ENCODE results near the gene SLC35B3. TPM values are rescaled to one million over a fixed set of nuclear protein-coding genes. Genes with fewer than 3 reads are reported as not detected.
"Not testable (repeated sequence)": the region's sequence is repeated elsewhere in the genome, so short reads cannot be mapped to it uniquely, and the experiment has no call there.

Gene SLC35B3
- total RNA-seq, 2 donors from 2014 or later = 4.5 to 6.4 TPM

GRCh38 chr6:8437813-8438212 is 2.5 kb upstream of the SLC35B3 start:
- no peak for DNase-seq
- Mint-ChIP-seq H3K27me3 (no peaks in the 10 kb centered on the region), H3K36me3 (ENCODE audit: low read depth) (peaks cover 3% of the 10 kb centered on the region), H3K4me3 (no peak overlapping the region), H3K4me1 (peaks cover 25% of the 10 kb centered on the region), H3K27ac (no peak overlapping the region)
- H3K9me3 ChIP-seq (ENCODE audit: control insufficient read depth, low read length, poor library complexity, severe bottlenecking) = no peaks in the 10 kb centered on the region
- ATAC-seq = no peak

DNA sequence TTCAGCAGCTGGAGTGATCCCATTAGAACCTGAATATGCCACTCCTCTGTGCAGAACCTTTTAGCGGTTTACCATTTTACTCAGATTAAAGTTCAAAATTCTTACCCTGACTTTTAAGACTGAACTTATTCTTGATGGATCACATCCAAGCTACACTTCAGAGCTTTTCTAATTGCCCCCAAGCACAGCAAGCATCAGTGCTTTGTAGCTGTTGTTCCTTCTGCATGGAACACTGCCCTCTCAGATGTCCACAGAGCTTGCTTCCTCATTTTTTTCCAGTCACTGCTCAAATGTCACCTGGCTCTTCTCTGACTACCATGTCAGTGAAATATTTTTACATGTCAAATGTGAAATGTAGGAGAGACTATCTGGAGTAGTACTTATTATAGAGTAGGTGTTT is 1.6 kb upstream of the SLC35B3 start:
- ATAC-seq = no peak
- Mint-ChIP-seq H3K36me3 (ENCODE audit: low read depth) (peaks cover 3% of the 10 kb centered on the region), H3K27me3 (no peaks in the 10 kb centered on the region), H3K27ac (no peak overlapping the region), H3K4me1 (peaks cover 29% of the 10 kb centered on the region), H3K4me3 (peak overlapping the region; percentile 41)
- no peak for DNase-seq
- no peaks in the 10 kb centered on the region for H3K9me3 ChIP-seq (ENCODE audit: control insufficient read depth, low read length, poor library complexity, severe bottlenecking)

- peaks cover 3% of the 10 kb centered on the region for H3K36me3 Mint-ChIP-seq (ENCODE audit: low read depth)
- no peaks in the 10 kb centered on the region for H3K9me3 ChIP-seq (ENCODE audit: control insufficient read depth, low read length, poor library complexity, severe bottlenecking)
- peaks cover 34% of the 10 kb centered on the region for H3K4me1 Mint-ChIP-seq
- no peaks in the 10 kb centered on the region for H3K27me3 Mint-ChIP-seq
- peak overlapping the region; percentile 96 for H3K4me3 Mint-ChIP-seq
- ATAC-seq = no peak
- peak overlapping the region; percentile 94 for H3K27ac Mint-ChIP-seq
- no peak for DNase-seq
Measured at GRCh38 chr6:8435845-8436168, 462 bp upstream of the SLC35B3 start.

DNA sequence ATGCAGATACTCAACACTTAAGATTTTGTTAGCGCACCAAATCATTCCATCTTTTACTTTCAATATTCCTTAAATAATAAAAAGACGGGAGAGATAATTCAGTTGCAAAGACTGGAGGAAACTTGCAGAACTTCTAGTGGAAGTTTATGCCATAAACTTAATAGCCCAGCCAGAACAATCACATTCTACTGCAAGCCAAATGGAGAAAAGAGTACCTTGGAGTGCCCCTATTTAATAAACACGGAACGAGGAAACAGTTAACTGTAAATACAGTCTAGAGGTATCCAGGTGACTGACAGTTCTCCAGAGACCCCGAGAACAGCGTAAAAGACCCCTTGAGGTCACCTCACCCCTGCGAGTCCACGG is 635 bp downstream of the SLC35B3 start:
- Mint-ChIP-seq H3K4me3 (peak overlapping the region; percentile 96), H3K4me1 (peaks cover 34% of the 10 kb centered on the region), H3K27me3 (no peaks in the 10 kb centered on the region), H3K36me3 (ENCODE audit: low read depth) (peaks cover 3% of the 10 kb centered on the region), H3K27ac (peak overlapping the region; percentile 94)
- ATAC-seq (peak; percentile 14), DNase-seq (no peak)
- no peaks in the 10 kb centered on the region for H3K9me3 ChIP-seq (ENCODE audit: control insufficient read depth, low read length, poor library complexity, severe bottlenecking)

GRCh38 chr6:8432614-8433013 is 2.7 kb downstream of the SLC35B3 start:
- Mint-ChIP-seq H3K27ac (no peak overlapping the region), H3K27me3 (no peaks in the 10 kb centered on the region), H3K4me3 (no peak overlapping the region), H3K4me1 (peaks cover 33% of the 10 kb centered on the region), H3K36me3 (ENCODE audit: low read depth) (peaks cover 3% of the 10 kb centered on the region)
- no peak for ATAC-seq
- DNase-seq = no peak
- H3K9me3 ChIP-seq (ENCODE audit: control insufficient read depth, low read length, poor library complexity, severe bottlenecking) = no peaks in the 10 kb centered on the region

DNA sequence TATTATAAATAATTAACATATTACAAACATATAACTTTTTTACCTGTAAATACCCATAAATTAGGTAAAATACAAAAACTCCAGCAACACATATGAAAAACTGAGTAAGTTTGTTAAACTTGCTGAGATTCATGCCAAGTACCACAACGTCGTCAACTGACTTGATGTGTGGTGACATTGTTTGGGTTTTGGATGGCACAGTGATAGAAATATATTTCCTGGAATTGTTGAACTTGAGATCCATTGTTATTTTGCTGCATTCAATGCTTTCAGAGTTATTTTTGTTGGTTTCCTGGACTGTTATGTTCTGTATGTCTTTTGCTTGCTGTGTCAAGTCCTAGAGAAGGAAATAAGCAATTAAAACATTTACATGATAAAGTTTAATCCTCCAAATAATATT is 5.5 kb downstream of the SLC35B3 start:
- ATAC-seq = no peak
- no peak overlapping the region for H3K4me3 Mint-ChIP-seq
- no peak overlapping the region for H3K27ac Mint-ChIP-seq
- peaks cover 6% of the 10 kb centered on the region for H3K36me3 Mint-ChIP-seq (ENCODE audit: low read depth)
- no peaks in the 10 kb centered on the region for H3K27me3 Mint-ChIP-seq
- DNase-seq = no peak
- peaks cover 23% of the 10 kb centered on the region for H3K4me1 Mint-ChIP-seq
- no peaks in the 10 kb centered on the region for H3K9me3 ChIP-seq (ENCODE audit: control insufficient read depth, low read length, poor library complexity, severe bottlenecking)

DNA sequence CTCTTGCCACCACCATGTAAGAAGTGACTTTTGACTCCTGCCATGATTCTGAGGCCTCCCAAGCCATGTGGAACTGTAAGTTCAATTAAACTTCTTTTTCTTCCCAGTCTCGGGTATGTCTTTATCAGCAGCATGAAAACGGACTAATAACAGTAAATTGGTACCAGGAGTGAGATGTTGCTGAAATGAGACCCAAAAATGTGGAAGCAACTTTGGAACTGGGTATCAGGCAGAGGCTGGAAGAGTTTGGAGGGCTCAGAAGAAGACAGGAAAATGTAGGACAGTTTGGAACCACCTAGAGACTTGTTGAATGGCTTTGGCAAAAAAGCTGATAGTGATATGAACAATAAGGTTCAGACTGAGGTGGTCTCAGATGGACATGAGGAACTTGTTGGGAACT is 8.8 kb downstream of the SLC35B3 start:
- H3K4me3 Mint-ChIP-seq; H3K9me3 ChIP-seq (ENCODE audit: control insufficient read depth, low read length, poor library complexity, severe bottlenecking); DNase-seq; ATAC-seq; H3K4me1 Mint-ChIP-seq; H3K27me3 Mint-ChIP-seq; H3K36me3 Mint-ChIP-seq (ENCODE audit: low read depth); H3K27ac Mint-ChIP-seq: not testable (repeated sequence)

GRCh38 chr6:8420031-8420588 is 15.2 kb downstream of the SLC35B3 start:
- ATAC-seq = no peak
- Mint-ChIP-seq H3K27me3 (no peaks in the 10 kb centered on the region), H3K4me1 (peaks cover 5% of the 10 kb centered on the region), H3K36me3 (ENCODE audit: low read depth) (peaks cover 5% of the 10 kb centered on the region), H3K27ac (no peak overlapping the region), H3K4me3 (no peak overlapping the region)
- no peak for DNase-seq
- H3K9me3 ChIP-seq (ENCODE audit: control insufficient read depth, low read length, poor library complexity, severe bottlenecking) = no peaks in the 10 kb centered on the region

- Mint-ChIP-seq H3K4me3 (no peak overlapping the region), H3K27me3 (no peaks in the 10 kb centered on the region), H3K4me1 (peaks cover 5% of the 10 kb centered on the region), H3K27ac (no peak overlapping the region), H3K36me3 (ENCODE audit: low read depth) (peaks cover 5% of the 10 kb centered on the region)
- no peak for DNase-seq
- ATAC-seq = no peak
- H3K9me3 ChIP-seq (ENCODE audit: control insufficient read depth, low read length, poor library complexity, severe bottlenecking) = no peaks in the 10 kb centered on the region
Measured at GRCh38 chr6:8415913-8416312, 19.4 kb downstream of the SLC35B3 start.

- H3K27ac Mint-ChIP-seq = no peak overlapping the region
- no peak overlapping the region for H3K4me3 Mint-ChIP-seq
- no peaks in the 10 kb centered on the region for H3K9me3 ChIP-seq (ENCODE audit: control insufficient read depth, low read length, poor library complexity, severe bottlenecking)
- H3K36me3 Mint-ChIP-seq (ENCODE audit: low read depth) = peaks cover 5% of the 10 kb centered on the region
- peaks cover 5% of the 10 kb centered on the region for H3K4me1 Mint-ChIP-seq
- no peaks in the 10 kb centered on the region for H3K27me3 Mint-ChIP-seq
- no peak for ATAC-seq
- DNase-seq = no peak
Measured at GRCh38 chr6:8415280-8415679, 20.1 kb downstream of the SLC35B3 start.

DNA sequence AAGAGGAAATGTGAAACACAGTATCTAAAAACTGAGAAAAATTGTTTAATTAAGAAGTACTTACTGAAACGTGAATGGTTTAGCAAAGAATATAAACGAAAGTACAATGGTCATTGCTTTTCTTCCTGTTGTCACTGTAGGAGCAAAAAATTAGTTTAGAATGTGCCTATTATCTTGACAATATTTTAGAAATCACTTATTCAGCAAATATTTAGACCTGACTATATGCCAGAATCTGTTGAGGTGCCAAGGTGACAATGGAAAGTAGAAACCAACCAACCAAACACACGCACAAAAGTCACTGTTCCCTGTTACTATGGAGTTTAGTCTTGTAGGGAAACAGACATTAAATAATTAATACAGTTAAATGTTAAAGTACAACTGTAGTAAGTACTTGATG is 20.5 kb downstream of the SLC35B3 start:
- no peak for DNase-seq
- Mint-ChIP-seq H3K4me3 (no peak overlapping the region), H3K27ac (no peak overlapping the region), H3K4me1 (peaks cover 5% of the 10 kb centered on the region), H3K36me3 (ENCODE audit: low read depth) (peaks cover 5% of the 10 kb centered on the region), H3K27me3 (no peaks in the 10 kb centered on the region)
- ATAC-seq = no peak
- no peaks in the 10 kb centered on the region for H3K9me3 ChIP-seq (ENCODE audit: control insufficient read depth, low read length, poor library complexity, severe bottlenecking)

GRCh38 chr6:8405946-8406345 is 29.4 kb downstream of the SLC35B3 start:
- not testable (repeated sequence) for H3K27me3 Mint-ChIP-seq; H3K36me3 Mint-ChIP-seq (ENCODE audit: low read depth); H3K27ac Mint-ChIP-seq; H3K4me1 Mint-ChIP-seq; ATAC-seq; H3K9me3 ChIP-seq (ENCODE audit: control insufficient read depth, low read length, poor library complexity, severe bottlenecking); H3K4me3 Mint-ChIP-seq; DNase-seq

DNA sequence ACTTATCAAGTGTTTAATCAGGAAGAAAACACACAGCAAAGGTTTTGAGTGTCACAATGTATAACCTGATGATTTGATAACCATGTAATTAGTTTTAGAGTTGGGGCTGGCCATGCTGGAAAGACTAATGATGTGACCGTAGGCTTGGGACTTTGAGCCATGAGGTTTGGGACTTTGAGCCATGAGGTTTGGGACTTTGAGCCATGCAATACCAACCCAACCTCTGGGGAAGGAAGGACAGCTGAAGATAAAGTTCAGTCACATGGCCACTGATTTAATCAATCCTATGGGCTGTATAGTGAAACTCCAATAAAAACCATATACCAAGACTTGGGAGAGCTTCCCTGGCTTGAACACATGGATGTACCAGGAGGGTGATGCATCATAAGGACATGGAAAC is 32.8 kb downstream of the SLC35B3 start:
- no peak overlapping the region for H3K4me3 Mint-ChIP-seq
- no peak for ATAC-seq
- peaks cover 8% of the 10 kb centered on the region for H3K27me3 Mint-ChIP-seq

DNA sequence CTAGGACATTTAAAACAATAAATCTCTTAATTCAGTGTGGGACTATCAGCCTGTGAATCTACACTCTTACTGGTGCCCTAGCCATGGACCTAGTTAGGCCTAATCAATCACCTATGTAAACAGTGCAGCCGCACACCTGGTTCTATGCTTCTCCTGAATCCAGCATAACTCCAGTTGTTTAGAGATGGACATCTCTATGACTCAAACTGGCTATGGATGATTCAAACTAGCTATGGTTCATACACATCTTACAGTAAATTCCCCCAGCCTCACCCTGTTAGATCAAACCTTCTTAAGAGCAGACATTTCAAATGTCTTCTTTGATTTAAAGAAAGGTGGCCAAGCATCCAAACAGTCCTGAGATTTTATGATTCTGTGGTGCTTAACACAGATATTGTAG is 34.7 kb downstream of the SLC35B3 start:
- H3K4me1 Mint-ChIP-seq = no peaks in the 10 kb centered on the region
- peaks cover 8% of the 10 kb centered on the region for H3K27me3 Mint-ChIP-seq
- H3K9me3 ChIP-seq (ENCODE audit: control insufficient read depth, low read length, poor library complexity, severe bottlenecking) = no peaks in the 10 kb centered on the region
- ATAC-seq (no peak), DNase-seq (no peak)
- H3K4me3 Mint-ChIP-seq = no peak overlapping the region
- H3K36me3 Mint-ChIP-seq (ENCODE audit: low read depth) = no peaks in the 10 kb centered on the region
- no peak overlapping the region for H3K27ac Mint-ChIP-seq

More for the DNA sequence above, 32.8 kb downstream of the SLC35B3 start:
- Mint-ChIP-seq H3K36me3 (ENCODE audit: low read depth) (no peaks in the 10 kb centered on the region), H3K27ac (no peak overlapping the region), H3K4me1 (no peaks in the 10 kb centered on the region)
- no peaks in the 10 kb centered on the region for H3K9me3 ChIP-seq (ENCODE audit: control insufficient read depth, low read length, poor library complexity, severe bottlenecking)
- no peak for DNase-seq

All from T-helper 17 cell (primary cell).